DOHH2 (cell line): Measurements from ENCODE around the gene EDARADD.

Experiments
- CTCF ChIP-seq: fragments of 200-600 bp; sonication (generic); IDR thresholded peaks from one replicate; pipeline ENCODE4 v1.5.1; 2014; ENCODE audit warnings: antibody characterized with exemption, mild to moderate bottlenecking, low read depth, low read length; ENCODE audit not compliant: poor library complexity, severe bottlenecking
- EZH2phosphoT487 ChIP-seq: fragments of 200-600 bp; sonication (generic); IDR thresholded peaks from 2 replicates; pipeline ENCODE4 v1.6.1; 2017; ENCODE audit warnings: borderline replicate concordance, mild to moderate bottlenecking, antibody characterized with exemption, low read length, moderate library complexity, mixed read lengths

- no peak for TF ChIP-seq CTCF
- no peak for TF ChIP-seq EZH2phosphoT487
Measured at GRCh38 chr1:236351875-236352573, 42.1 kb upstream of the EDARADD start.
